T-cell (primary cell): ENCODE measurements around the gene PARVA. TPM values are rescaled to one million over a fixed set of nuclear protein-coding genes. Genes with fewer than 3 reads are reported as not detected.

Experiments
- ATAC-seq, 4 experiments: fragments of 200-7000 bp in 3 of 4; fragments of 150-1000 bp in 1 of 4; cut with Tn5 transposase; replicated peaks in 1 of 4; 1 replicate in 3 of 4; 2 replicates in 1 of 4; pipeline ENCODE4 v1.10.0; 2021; ENCODE audit warnings: moderate library complexity in 3 of 4, mild to moderate bottlenecking in 2 of 4, moderate number of reproducible peaks in 1 of 4
- CTCF ChIA-PET, 2 donors: fragments of 300-600 bp; sonication (Branson Sonifier 250); formaldehyde crosslinking; loops; one replicate each; lab custom pipeline; 2022; ENCODE audit warnings: antibody characterized with exemption in 2 of 2; lab: Charles Lee
- POLR2A ChIA-PET, 2 donors: fragments of 300-600 bp; sonication (Branson Sonifier 250); formaldehyde crosslinking; loops; one replicate each; lab custom pipeline; 2022; ENCODE audit warnings: antibody characterized with exemption in 2 of 2; lab: Charles Lee
- DNase-seq, 35 experiments: peaks; one replicate each; pipeline versions ENCODE4 v3.0.0 to v3.0.0-alpha.2; 2013 to 2023
- H3K27ac ChIP-seq: one replicate; pipeline ENCODE4 v1.5.1; 2013; ENCODE audit warnings: low read length
- H3K27me3 ChIP-seq, 2 experiments: replicated peaks in 1 of 2; 1 replicate in 1 of 2; 2 replicates in 1 of 2; pipeline versions ENCODE4 v1.6.1 to v1.7.0; 2013; ENCODE audit warnings: low read length in 1 of 2, mixed read lengths in 1 of 2; ENCODE audit not compliant: control insufficient read depth in 2 of 2, insufficient read depth in 2 of 2; ENCODE audit errors: extremely low read depth in 1 of 2
- H3K36me3 ChIP-seq, 2 donors: 1 replicate in 1 of 2; 2 replicates in 1 of 2; pipeline versions ENCODE4 v1.6.1 to v1.7.0; 2013; ENCODE audit warnings: low read length in 1 of 2; ENCODE audit not compliant: control insufficient read depth in 2 of 2, insufficient read depth in 1 of 2; ENCODE audit errors: extremely low read depth in 1 of 2
- H3K4me1 ChIP-seq, 2 experiments: 1 replicate in 1 of 2; 2 replicates in 1 of 2; pipeline versions ENCODE4 v1.6.1 to v1.7.0; 2013; ENCODE audit warnings: low read length in 2 of 2, mixed read lengths in 1 of 2; ENCODE audit not compliant: insufficient read depth in 2 of 2, control insufficient read depth in 1 of 2; ENCODE audit errors: extremely low read depth in 1 of 2
- H3K4me3 ChIP-seq, 2 donors: 1 replicate in 1 of 2; 2 replicates in 1 of 2; pipeline versions ENCODE4 v1.5.1 to v1.7.0; 2013; ENCODE audit warnings: mild to moderate bottlenecking in 2 of 2, low read length in 1 of 2, moderate library complexity in 1 of 2; ENCODE audit not compliant: control insufficient read depth in 1 of 2; ENCODE audit errors: extremely low read depth in 1 of 2
- H3K9me3 ChIP-seq: 2 replicates; pipeline ENCODE4 v1.7.0; 2013
- H3K27ac Mint-ChIP-seq, 2 donors: one replicate each; pipeline ENCODE4 v1.8.0; 2020 to 2021; ENCODE audit warnings: mild to moderate bottlenecking in 2 of 2, mixed read lengths in 2 of 2
- H3K27me3 Mint-ChIP-seq, 2 donors: one replicate each; pipeline ENCODE4 v1.8.0; 2021 to 2022; ENCODE audit warnings: mixed read lengths in 2 of 2
- H3K36me3 Mint-ChIP-seq: one replicate; pipeline ENCODE4 v1.8.0; 2021; ENCODE audit warnings: mixed read lengths
- H3K4me1 Mint-ChIP-seq, 3 donors: one replicate each; pipeline ENCODE4 v1.8.0; 2020 to 2022; ENCODE audit warnings: mixed read lengths in 3 of 3, mild to moderate bottlenecking in 1 of 3
- H3K4me3 Mint-ChIP-seq, 3 donors: one replicate each; pipeline ENCODE4 v1.8.0; 2020 to 2022; ENCODE audit warnings: mild to moderate bottlenecking in 3 of 3, mixed read lengths in 3 of 3, moderate library complexity in 3 of 3
- H3K9me3 Mint-ChIP-seq, 3 donors: one replicate each; pipeline ENCODE4 v1.8.0; 2020 to 2022; ENCODE audit warnings: mixed read lengths in 3 of 3
- WGBS: methylation state at CpG from one replicate; pipeline ENCODE4 v1.1.5; 2013; ENCODE audit warnings: missing lambda C conversion rate; ENCODE audit not compliant: insufficient coverage; 5-methylcytosine and 5-hydroxymethylcytosine counted together
- total RNA-seq, 35 experiments: library from RNA in 6 of 35; stranded (reverse) in 6 of 35; fragments of 120-200 nt in 1 of 35; gene quantifications; one replicate each; pipeline versions ENCODE4 v1.2.1 to v1.2.4 and lab custom pipeline; 2013 to 2026

PARVA gene
- total RNA-seq, 5 donors from 2014 or later (not counting 1 experiment from before 2014, with no cell fraction given), result 0.41 to 0.93 (median 0.75) TPM

DNA sequence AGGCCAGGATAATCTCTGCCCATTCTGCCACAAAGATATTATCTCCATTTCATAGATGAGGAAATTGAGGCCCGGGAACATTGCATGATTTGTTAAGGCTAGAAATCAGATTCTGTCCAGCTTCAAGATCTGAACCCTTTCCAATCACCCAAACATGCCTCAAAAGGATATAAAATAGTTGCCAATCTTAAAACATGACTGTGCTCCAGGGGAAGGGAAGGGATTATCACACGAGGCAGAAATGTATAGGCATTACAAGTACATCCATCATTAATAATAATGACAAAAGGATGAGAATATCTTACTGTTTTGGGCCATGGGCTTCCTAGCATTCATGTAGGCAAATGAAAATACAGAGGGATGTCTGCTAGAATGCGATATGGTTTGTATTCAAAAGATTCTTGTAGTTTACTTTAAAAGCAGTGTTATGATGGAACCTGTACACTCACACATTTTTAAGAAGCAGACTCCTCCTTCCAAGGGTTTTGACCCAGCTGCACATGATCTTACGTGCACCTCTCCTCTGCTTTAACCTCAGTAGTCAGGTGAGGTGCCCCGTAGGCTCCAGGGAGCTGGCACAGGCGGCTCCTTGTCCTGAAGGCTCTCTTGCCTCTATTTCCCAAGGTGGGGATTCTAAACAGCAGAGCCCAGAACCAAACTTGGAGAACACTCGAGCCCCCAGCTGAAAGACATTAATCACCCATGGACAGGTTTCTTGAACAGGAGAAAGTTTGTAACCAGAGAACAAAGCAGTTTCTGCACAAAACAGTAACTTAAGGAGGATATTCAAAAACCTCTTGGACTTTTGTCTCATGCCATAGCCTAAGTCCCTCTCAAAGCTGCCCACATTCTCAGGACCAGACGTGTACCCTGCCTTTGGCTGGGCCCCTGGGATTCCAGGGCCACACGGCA lies 36.0 kb downstream of the PARVA start:
- Mint-ChIP-seq H3K27ac (no peak overlapping the region), H3K4me1 (no peaks in the 10 kb centered on the region), H3K9me3 (no peaks in the 10 kb centered on the region), H3K36me3 (no peaks in the 10 kb centered on the region), H3K4me3 (no peak overlapping the region), H3K27me3 (peaks cover 6 to 17% of the 10 kb centered on the region in 2 donors)
- H3K27ac ChIP-seq, result no peak overlapping the region
- DNase-seq (no peak), ATAC-seq (no peak)
- H3K27me3 ChIP-seq, result peaks cover 0 to 20% of the 10 kb centered on the region in 2 experiments
- H3K9me3 ChIP-seq, result no peaks in the 10 kb centered on the region
- no peak overlapping the region for H3K4me3 ChIP-seq
- H3K36me3 ChIP-seq, result no peaks in the 10 kb centered on the region
- CTCF ChIA-PET, result interaction anchor here (0.6 to 1.4 kb wide), 4 partner anchors 16 to 475 kb away, joined by 3 to 9 read pairs (median 4); no protein-coding TSS in a partner anchor
- no peaks in the 10 kb centered on the region for H3K4me1 ChIP-seq
- POLR2A ChIA-PET, result no interaction called here
- WGBS, result 89% methylated on average over 5 of the region's 9 CpGs

DNA sequence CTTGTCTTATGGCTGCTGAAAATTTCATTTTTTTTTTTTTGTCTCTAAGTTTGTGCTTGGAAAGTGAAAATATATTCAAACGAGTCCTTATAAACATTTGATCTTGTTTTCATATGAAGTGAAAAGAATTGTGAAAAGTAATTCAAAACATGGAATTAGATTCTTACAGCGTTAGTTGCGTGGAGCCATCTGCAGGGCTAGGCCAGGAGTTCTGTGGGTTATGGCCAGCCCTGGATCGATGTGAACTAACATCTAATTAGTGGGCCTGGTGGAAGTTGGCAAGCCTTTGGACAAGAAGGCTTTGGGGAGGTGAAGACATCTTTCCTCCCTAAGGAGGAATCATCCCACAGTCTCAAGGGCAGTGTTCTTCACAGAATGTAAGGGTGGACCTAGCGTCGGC lies 37.2 kb downstream of the PARVA start:
- Mint-ChIP-seq H3K4me1 (no peaks in the 10 kb centered on the region), H3K9me3 (no peaks in the 10 kb centered on the region), H3K27me3 (peaks cover 6 to 14% of the 10 kb centered on the region in 2 donors), H3K27ac (no peak overlapping the region), H3K4me3 (no peak overlapping the region), H3K36me3 (no peaks in the 10 kb centered on the region)
- ATAC-seq (no peak), DNase-seq (no peak)
- Histone ChIP-seq H3K27ac (no peak overlapping the region), H3K27me3 (peaks cover 0 to 20% of the 10 kb centered on the region in 2 experiments), H3K4me1 (no peaks in the 10 kb centered on the region), H3K9me3 (no peaks in the 10 kb centered on the region), H3K36me3 (no peaks in the 10 kb centered on the region), H3K4me3 (no peak overlapping the region)
- CTCF ChIA-PET, result no interaction called here
- WGBS, result no CpG with 5 or more reads among the region's 6 CpGs
- POLR2A ChIA-PET, result no interaction called here

DNA sequence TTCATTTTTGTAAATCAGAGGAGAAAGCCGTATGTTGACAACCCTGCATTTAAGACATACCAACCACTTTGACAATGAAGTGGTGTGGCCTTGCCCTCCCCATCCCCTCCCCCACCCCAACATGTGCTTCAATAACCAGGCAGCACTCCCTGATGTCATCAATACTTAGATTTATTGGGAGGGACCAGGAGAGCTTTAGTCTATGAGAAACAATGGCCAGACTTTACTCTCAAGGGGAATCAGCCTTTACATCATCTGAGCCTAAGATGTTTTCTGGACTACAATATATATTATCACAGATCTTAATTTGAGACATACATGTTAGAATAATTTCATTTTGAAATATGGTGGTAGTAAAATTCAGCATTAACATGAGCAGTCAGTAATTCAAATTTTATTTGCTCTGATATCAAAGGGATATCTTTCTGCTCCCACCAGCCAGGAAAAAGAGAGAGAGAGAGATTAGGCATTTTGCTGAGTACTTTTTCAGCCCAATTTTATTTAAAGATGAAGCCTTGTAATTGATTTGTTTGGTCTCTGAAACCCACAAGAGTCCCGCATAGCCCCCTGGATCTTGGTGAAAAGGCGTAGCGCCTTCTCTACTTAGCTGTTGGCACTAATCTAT lies 38.1 kb downstream of the PARVA start:
- no peaks in the 10 kb centered on the region for H3K9me3 Mint-ChIP-seq
- no CpG with 5 or more reads among the region's 4 CpGs for WGBS
- H3K27ac ChIP-seq, result no peak overlapping the region
- H3K4me3 ChIP-seq, result no peak overlapping the region
- H3K4me1 Mint-ChIP-seq, result no peaks in the 10 kb centered on the region
- H3K36me3 Mint-ChIP-seq, result no peaks in the 10 kb centered on the region
- no peaks in the 10 kb centered on the region for H3K9me3 ChIP-seq
- peaks cover 6 to 14% of the 10 kb centered on the region in 2 donors for H3K27me3 Mint-ChIP-seq
- H3K27ac Mint-ChIP-seq, result no peak overlapping the region
- H3K36me3 ChIP-seq, result no peaks in the 10 kb centered on the region
- ChIA-PET POLR2A (no interaction called here), CTCF (no interaction called here)
- no peaks in the 10 kb centered on the region for H3K4me1 ChIP-seq
- H3K4me3 Mint-ChIP-seq, result no peak overlapping the region
- ATAC-seq (no peak), DNase-seq (no peak)
- peaks cover 0 to 14% of the 10 kb centered on the region in 2 experiments for H3K27me3 ChIP-seq

- Histone ChIP-seq H3K36me3 (no peaks in the 10 kb centered on the region), H3K4me1 (no peaks in the 10 kb centered on the region), H3K4me3 (no peak overlapping the region), H3K27me3 (peaks cover 0 to 13% of the 10 kb centered on the region in 2 experiments), H3K27ac (no peak overlapping the region), H3K9me3 (no peaks in the 10 kb centered on the region)
- Mint-ChIP-seq H3K27ac (no peak overlapping the region), H3K4me3 (no peak overlapping the region), H3K27me3 (peaks cover 6 to 14% of the 10 kb centered on the region in 2 donors), H3K36me3 (no peaks in the 10 kb centered on the region), H3K9me3 (no peaks in the 10 kb centered on the region), H3K4me1 (no peaks in the 10 kb centered on the region)
- CTCF ChIA-PET, result no interaction called here
- no peak for DNase-seq
- WGBS, result 80% methylated on average over 5 of the region's 6 CpGs
- POLR2A ChIA-PET, result no interaction called here
- ATAC-seq, result no peak
Measured at GRCh38 chr11:12416552-12416951, 39.2 kb downstream of the PARVA start.

DNA sequence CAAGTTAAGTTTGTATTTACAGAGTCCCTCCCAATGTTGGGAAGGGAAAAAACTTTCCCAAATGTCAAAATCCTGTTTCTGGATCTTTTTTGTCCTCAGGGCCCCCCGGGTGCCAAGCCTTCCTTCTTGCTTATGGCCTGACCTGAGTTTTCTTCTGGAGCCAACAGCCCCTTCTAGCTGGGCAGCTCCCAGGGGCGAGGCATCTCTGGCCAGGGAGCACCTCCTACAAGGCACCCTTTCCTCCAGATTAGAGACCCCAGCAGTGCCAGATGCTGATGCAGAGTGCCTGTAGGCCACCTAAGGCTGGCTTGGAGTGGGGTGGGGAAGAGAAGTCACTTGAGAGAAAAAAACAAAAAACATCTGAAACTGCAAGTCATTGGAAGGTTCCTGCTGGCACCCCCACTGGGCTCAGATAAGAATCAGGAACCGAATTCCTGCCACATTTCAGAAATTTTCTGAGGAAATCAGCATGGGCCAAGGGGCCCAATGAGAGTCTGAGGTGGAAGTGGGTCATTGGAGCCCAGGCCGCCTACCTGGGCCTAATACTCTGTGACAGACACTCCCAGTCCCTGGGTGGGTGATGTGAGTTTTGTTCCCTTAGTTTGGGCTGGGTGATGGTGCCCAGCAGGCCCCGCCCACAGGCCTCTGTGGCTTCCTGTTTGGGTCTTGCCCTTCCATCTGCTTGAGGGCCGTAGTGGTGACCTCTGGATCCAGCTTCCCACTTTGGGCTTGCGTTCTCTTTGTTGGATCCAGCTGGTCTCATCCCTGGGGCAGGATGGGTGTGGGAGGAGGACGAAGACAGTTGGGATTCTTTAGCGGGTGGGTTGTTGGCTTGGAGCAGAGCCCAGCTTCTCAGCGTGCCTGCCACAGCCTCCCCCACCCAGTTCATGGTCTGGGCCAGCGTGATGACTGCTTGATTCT lies 40.6 kb downstream of the PARVA start:
- CTCF ChIA-PET, result no interaction called here
- Mint-ChIP-seq H3K9me3 (no peaks in the 10 kb centered on the region), H3K36me3 (no peaks in the 10 kb centered on the region), H3K4me1 (no peaks in the 10 kb centered on the region), H3K27me3 (peaks cover 3 to 12% of the 10 kb centered on the region in 2 donors), H3K4me3 (no peak overlapping the region), H3K27ac (no peak overlapping the region)
- ATAC-seq (no peak), DNase-seq (no peak)
- no peaks in the 10 kb centered on the region for H3K9me3 ChIP-seq
- H3K4me3 ChIP-seq, result no peak overlapping the region
- POLR2A ChIA-PET, result no interaction called here
- no peaks in the 10 kb centered on the region for H3K36me3 ChIP-seq
- no peaks in the 10 kb centered on the region for H3K4me1 ChIP-seq
- 55% methylated on average over 4 of the region's 11 CpGs for WGBS
- H3K27ac ChIP-seq, result no peak overlapping the region
- H3K27me3 ChIP-seq, result peaks cover 0 to 9% of the 10 kb centered on the region in 2 experiments

GRCh38 chr11:12420040-12420439 lies 42.7 kb downstream of the PARVA start:
- H3K9me3 Mint-ChIP-seq, result no peaks in the 10 kb centered on the region
- Histone ChIP-seq H3K36me3 (no peaks in the 10 kb centered on the region), H3K27ac (no peak overlapping the region), H3K4me3 (no peak overlapping the region), H3K27me3 (peaks cover 0 to 9% of the 10 kb centered on the region in 2 experiments), H3K4me1 (no peaks in the 10 kb centered on the region), H3K9me3 (no peaks in the 10 kb centered on the region)
- H3K27me3 Mint-ChIP-seq, result peaks cover 0 to 5% of the 10 kb centered on the region in 2 donors
- no peak for DNase-seq
- no peak overlapping the region for H3K27ac Mint-ChIP-seq
- ChIA-PET CTCF (interaction anchor here in 1 of 2 donors (0.6 kb wide), 1 partner anchor 176 kb away, joined by 8 read pairs; no protein-coding TSS in a partner anchor), POLR2A (interaction anchor here in 1 of 2 donors (0.6 kb wide), 1 partner anchor 58 kb away, joined by 3 read pairs; no protein-coding TSS in a partner anchor)
- no peak for ATAC-seq
- WGBS, result no CpG with 5 or more reads among the region's 3 CpGs
- H3K36me3 Mint-ChIP-seq, result no peaks in the 10 kb centered on the region
- H3K4me3 Mint-ChIP-seq, result no peak overlapping the region
- H3K4me1 Mint-ChIP-seq, result no peaks in the 10 kb centered on the region
